ENCODE results near the gene COL16A1. TPM values are rescaled to one million over a fixed set of nuclear protein-coding genes. Genes with fewer than 3 reads are reported as not detected.
A peak's percentile ranks its signal among the peaks of the same experiment; 100 is the strongest.
"Not testable (repeated sequence)": the region's sequence is repeated elsewhere in the genome, so short reads cannot be mapped to it uniquely, and the experiment has no call there.

COL16A1 gene
- total RNA-seq, 4 donors from 2014 or later, result 79.7 to 128 (median 94.7) TPM

DNA sequence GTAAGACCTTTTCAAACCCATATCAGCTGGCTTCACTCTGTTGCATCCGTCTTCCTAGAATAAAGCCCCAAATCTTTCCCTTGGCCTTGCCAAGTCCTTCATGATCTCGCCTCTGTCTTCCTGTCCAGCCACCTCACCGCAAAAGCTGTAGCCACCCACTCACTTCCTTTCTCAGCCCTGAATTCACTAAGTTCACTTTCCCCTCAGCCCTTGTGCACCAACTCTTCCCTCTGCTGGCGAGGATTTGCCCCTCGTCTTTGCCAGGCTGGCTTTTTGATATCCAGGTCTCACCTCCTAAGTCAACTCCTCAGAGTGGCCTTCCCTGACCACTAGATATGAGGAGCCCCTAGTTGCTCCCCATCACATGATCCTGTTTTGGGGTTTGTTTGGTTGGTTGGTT is 3.9 kb upstream of the COL16A1 start:
- no peak overlapping the region for H3K4me3 ChIP-seq (ENCODE audit: low read depth, poor library complexity, severe bottlenecking)
- WGBS, 2 donors, result 38 to 58% methylated on average over 5 of the region's 5 CpGs
- TF ChIP-seq, protein P1, sequence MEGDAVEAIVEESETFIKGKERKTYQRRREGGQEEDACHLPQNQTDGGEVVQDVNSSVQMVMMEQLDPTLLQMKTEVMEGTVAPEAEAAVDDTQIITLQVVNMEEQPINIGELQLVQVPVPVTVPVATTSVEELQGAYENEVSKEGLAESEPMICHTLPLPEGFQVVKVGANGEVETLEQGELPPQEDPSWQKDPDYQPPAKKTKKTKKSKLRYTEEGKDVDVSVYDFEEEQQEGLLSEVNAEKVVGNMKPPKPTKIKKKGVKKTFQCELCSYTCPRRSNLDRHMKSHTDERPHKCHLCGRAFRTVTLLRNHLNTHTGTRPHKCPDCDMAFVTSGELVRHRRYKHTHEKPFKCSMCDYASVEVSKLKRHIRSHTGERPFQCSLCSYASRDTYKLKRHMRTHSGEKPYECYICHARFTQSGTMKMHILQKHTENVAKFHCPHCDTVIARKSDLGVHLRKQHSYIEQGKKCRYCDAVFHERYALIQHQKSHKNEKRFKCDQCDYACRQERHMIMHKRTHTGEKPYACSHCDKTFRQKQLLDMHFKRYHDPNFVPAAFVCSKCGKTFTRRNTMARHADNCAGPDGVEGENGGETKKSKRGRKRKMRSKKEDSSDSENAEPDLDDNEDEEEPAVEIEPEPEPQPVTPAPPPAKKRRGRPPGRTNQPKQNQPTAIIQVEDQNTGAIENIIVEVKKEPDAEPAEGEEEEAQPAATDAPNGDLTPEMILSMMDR (IDR thresholded peaks at IDR 0.05), result no peak
- TF ChIP-seq POLR2A (IDR thresholded peaks at IDR 0.05), result no peak
- no peak for DNase-seq (ENCODE audit: low spot score in 2 of 2)
- intact Hi-C loops (cut with DNase I; ENCODE audit: low total_unique reads), result no loop called here

DNA sequence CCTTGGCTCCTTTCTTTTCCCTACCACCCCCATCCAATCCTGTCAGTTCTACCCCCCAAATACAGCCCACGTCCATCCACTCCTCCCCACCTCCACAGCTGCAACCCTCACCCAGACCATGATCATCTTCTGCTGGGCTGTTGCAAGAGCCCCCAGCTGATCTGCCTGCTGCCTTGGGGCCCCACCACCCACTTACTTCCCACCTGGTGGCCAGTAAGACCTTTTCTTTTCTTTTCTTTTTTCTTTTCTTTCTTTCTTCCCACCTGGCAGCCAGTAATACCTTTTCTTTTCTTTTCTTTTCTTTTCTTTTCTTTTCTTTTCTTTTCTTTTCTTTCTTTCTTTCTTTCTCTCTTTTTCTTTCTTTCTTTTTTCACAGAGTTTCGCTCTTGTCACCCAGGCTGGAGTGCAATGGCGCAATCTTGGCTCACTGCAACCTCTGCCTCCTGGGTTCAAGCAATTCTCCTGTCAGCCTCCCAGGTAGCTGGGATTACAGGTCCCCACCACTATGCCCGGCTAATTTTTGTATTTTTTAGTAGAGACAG is 3.3 kb upstream of the COL16A1 start:
- 85 to 88% methylated on average over 4 of the region's 4 CpGs for WGBS, 2 donors
- H3K4me3 ChIP-seq (ENCODE audit: low read depth, poor library complexity, severe bottlenecking); intact Hi-C loops (cut with DNase I; ENCODE audit: low total_unique reads); DNase-seq (ENCODE audit: low spot score in 2 of 2): not testable (repeated sequence)

DNA sequence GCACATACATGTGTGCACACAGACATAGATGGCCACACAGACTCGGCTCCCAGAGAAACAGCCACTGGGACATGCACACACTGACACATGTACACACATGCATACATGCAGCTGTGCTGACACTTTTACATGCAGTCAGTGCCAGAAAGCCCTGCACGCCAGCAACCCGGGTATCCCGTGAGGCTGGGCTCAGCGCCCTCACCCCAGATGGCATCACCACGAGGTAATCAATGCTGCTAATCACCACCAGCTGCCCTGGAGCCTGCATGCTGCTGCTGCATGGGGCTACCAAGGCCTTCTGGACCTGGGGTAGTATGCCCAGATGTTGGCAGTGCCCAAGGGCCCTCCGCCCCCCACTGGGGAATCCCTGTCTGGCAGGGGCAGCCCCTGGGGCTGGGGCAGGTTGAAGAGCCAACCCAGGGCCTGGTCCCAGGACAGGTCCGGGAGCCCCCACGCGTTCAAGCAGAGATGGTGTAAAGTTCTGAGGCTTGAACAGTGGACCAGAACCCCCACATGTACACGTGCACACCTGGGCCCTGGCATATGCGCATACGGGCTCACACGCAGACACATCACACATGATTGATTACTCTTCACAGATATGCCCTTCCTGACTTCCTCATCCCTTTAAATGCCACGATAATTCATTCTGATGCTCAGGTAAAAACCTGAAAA is 2.7 kb upstream of the COL16A1 start:
- H3K4me3 ChIP-seq (ENCODE audit: low read depth, poor library complexity, severe bottlenecking), result no peak overlapping the region
- 42 to 62% methylated on average over 12 to 14 of the region's 15 CpGs for WGBS, 2 donors
- TF ChIP-seq, protein P1 (IDR thresholded peaks at IDR 0.05), result no peak
- no peak for TF ChIP-seq POLR2A (IDR thresholded peaks at IDR 0.05)
- intact Hi-C loops (cut with DNase I; ENCODE audit: low total_unique reads), result no loop called here
- DNase-seq (ENCODE audit: low spot score in 2 of 2), result no peak

DNA sequence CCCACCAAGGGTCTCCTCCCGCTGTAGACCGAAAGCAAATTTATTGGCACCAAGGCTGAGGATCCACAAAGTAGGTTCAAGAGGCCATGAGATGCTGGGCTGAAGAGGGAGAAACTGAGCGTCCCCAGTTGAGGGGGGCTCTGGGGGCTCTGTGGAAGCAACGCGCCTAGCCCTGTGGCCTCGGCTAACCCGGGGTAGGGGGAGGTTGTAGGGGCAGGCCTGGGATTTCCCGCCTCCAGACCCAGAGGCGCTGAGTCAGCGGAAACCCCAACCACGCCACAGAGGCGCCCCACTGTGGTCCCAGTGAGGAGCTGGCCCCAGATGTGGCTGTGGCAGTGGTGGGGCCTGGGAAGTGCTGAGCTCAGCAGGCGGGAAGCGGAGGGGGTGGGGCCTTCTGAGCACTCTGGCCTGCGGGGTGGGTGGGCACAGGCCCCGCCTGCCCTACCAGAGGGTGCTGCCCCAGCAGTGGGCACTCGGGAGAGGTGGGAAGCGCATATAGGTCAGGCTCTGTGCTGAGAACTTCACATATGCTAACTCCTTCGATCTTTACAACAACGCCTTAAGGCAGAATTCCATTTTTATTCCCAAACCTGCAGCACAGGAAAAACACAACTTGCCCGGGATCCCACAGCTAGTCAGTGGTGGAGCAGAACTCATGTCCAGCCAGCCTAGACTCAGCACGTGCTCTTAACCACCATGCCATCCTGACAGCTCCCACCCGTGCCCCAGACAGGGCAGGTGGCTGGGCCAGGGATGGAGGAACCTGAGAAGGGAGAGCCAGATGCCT is 1.5 kb upstream of the COL16A1 start:
- TF ChIP-seq, protein P1 (IDR thresholded peaks at IDR 0.05), result no peak
- TF ChIP-seq POLR2A (IDR thresholded peaks at IDR 0.05), result no peak
- H3K4me3 ChIP-seq (ENCODE audit: low read depth, poor library complexity, severe bottlenecking), result no peak overlapping the region
- intact Hi-C loops (cut with DNase I; ENCODE audit: low total_unique reads), result no loop called here
- WGBS, 2 donors, result 18 to 24% methylated on average over 20 to 23 of the region's 23 CpGs
- peak; percentile 43 to 92 for DNase-seq (ENCODE audit: low spot score in 2 of 2)

DNA sequence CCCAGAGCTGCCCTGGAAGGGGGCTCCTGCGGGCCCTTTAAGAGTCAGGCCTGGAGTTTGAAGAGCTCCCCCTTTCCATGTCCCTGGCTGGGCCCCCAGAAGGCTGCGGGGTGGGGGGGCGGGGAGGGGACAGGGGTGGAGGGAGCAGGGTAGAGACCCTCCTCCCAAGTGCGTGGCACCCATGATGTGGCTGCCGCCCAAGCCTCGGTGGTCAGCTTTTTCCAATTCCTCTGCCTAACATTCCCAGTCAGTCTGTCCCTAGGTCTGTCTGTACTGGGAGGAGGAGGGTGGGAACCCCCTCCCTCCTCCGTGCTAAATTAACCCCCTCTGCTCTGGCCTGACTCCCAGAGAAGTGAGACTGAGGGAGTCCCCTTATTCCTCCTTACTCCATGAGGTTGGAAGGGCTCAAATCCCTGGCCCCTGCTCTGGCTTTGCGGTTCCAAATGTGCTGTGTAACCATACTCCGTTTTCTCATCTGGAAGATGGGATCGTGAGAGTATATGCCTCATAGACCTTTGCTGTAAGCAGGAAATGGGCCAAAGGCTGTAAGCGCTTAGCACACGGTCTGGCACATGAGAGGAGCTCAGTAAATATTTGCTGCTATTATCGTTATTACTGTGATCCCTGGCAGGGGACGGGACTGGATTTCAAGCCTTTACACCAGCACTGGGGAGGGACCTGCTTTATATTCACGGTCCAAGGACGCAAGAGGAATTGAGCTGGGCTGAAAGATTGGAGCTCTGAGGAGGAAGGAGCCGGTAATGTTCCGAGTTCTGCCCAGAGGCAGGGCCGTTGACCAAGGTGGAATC is 658 bp upstream of the COL16A1 start:
- TF ChIP-seq, protein P1 (IDR thresholded peaks at IDR 0.05), result no peak
- TF ChIP-seq POLR2A (IDR thresholded peaks at IDR 0.05), result no peak
- no peak overlapping the region for H3K4me3 ChIP-seq (ENCODE audit: low read depth, poor library complexity, severe bottlenecking)
- intact Hi-C loops (cut with DNase I; ENCODE audit: low total_unique reads), result no loop called here
- 7 to 11% methylated on average over 15 to 19 of the region's 19 CpGs for WGBS, 2 donors
- DNase-seq (ENCODE audit: low spot score in 2 of 2), result peak; percentile 49 to 89

All from lower leg skin (tissue), 4 donors.